Activated T-cell treated with anti-CD3 and anti-CD28 coated beads for 4 hours (primary cell): ENCODE measurements around the gene NID2.

ENCODE experiments used
- DNase-seq: peaks from one replicate; pipeline ENCODE4 v3.0.0-alpha.2; 2020

Gene NID2

GRCh38 chr14:52068615-52069306 lies at the start of gene NID2:
Gene NID2 (minus strand): TSS chr14:52069059. CDS start chr14:52068994, 65 bp downstream.
- no peak for DNase-seq

GRCh38 chr14:52117111-52117832 lies 48.4 kb upstream of the NID2 start:
- DNase-seq: no peak

GRCh38 chr14:52115286-52115685 lies 46.4 kb upstream of the NID2 start:
- DNase-seq: no peak

DNA sequence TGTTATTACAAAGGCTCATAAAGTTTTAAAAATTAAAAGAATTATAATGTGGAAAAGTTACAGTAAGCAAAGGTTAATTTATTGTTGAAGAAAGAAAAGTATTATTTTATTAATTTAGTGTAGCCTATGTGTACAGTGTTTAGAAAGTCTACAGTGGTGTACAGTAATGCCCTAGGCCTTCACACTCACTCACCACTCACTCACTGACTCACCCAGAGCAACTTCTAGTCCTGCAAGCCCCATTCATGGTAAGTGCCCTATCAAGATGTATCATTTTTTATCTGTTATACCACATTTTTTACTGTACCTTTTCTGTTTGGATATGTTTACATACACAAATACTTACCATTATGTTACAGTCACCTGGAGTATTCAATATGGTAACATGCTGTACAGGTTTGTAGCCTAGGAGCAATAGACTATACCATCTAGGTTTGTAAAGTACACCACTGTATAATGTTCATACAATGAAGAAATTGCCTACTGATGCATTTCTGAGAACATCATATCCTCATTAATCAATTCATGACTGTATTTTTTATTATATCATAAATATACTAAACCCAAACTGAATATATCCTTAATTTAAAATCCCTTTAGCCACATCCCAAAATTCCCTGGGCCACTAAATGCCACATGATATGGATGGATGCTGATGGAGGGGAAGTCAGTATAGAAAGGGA lies 43.6 kb upstream of the NID2 start:
- no peak for DNase-seq

GRCh38 chr14:52111583-52111982 lies 42.7 kb upstream of the NID2 start:
- DNase-seq: no peak

- DNase-seq: no peak
Observed at GRCh38 chr14:52110441-52111086, 41.7 kb upstream of the NID2 start.

- no peak for DNase-seq
Observed at GRCh38 chr14:52108823-52109222, 40.0 kb upstream of the NID2 start.

DNA sequence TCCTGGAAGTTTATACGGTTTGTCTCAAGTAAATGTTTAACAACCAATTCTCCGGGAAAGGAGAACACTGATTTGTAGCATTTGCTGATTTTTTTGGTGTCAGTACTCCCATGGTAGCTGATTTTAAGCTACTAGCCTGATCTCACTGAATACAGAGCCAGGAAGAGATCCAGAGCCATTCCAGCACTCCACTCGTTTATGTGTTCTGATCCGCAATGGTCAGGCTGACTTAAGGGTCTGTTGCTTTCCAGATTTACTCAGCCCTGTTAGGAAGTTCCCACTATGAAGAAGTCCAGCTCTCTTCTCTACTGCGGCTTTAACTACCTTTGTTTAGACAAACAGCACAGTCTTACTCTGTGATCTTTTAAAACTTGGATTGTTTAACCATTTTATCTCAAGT lies 38.0 kb upstream of the NID2 start:
- DNase-seq: no peak

DNA sequence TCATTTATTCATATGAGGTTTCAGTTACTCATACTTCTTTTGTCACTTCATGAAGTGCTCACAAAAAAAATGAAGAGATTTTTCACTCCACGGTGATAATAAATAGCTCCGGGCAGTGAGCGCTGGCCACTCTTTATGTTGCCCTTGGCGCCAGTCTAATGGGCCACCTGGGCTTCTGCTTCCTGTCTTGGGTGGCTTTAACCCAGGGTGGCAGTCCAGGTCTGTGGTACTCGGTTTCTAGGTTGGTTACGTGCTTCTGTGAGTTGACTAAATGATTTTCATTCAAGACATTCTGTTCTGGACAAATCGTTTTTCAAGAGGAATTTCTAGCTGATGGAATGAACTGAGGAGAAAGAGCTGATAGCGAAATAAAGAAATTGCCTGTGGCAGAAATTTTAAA lies 34.6 kb upstream of the NID2 start:
- no peak for DNase-seq

DNA sequence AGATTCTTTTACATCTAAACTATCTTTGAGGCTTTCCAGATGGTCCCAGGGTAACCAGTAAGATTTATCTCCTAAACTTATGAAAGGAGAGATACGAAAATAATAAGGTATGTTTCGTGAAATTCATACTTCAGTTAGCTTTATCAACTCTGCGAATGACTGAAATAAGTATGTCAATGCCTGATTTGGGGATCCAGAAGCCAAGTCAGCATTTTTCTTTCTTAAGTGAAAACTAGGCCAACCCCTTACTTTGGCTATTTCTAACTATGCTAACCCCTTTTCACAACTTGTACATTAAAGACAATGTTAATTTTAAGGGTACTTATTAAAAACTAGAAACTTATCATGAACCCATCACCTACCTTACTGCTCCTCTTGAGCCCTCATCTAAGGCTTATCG lies 26.9 kb upstream of the NID2 start:
- DNase-seq: no peak

- DNase-seq: no peak
Observed at GRCh38 chr14:52095336-52095735, 26.5 kb upstream of the NID2 start.

- DNase-seq: no peak
Observed at GRCh38 chr14:52094546-52095271, 25.9 kb upstream of the NID2 start.

- DNase-seq: no peak
Observed at GRCh38 chr14:52091928-52092327, 23.1 kb upstream of the NID2 start.

DNA sequence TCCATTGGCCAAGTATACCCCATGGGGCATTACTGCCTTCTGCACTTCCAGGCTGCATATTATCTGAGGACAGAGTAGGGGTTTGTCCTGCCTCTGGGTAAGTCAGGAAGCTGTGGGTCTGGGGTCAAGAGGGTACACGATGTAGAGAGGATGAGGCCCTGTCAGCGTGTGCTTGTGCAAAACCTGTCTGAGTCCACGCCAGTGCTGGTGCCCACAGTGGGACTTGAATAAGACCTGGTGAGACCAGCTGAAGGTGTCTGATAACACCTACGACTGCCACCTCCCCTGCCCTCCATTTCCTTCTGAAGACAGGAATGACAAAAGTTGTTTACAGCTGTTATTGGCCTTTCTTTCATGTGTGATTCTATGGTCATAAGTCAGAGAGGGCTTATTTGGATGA lies 22.1 kb upstream of the NID2 start:
- DNase-seq: no peak

- DNase-seq: no peak
Observed at GRCh38 chr14:52089218-52089617, 20.4 kb upstream of the NID2 start.

DNA sequence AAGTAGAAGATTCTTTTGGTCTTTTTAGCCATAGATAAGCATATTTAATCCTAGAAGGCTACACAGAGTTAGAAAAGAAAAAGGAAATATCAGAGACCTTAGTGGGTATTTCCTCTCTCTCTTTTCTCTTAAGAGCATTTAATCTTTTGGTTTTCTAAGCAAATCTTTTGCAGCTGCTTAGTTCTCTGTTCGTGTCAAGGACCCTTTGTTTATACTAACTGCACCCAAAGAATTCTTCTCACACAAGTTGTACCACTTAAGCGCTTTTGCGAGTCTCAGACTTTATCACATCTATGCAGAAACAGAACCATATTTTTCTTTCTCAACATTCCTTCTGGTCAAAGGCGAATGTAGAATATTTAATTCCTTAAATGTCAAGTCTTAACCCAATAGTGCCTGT lies 17.9 kb upstream of the NID2 start:
- no peak for DNase-seq

DNA sequence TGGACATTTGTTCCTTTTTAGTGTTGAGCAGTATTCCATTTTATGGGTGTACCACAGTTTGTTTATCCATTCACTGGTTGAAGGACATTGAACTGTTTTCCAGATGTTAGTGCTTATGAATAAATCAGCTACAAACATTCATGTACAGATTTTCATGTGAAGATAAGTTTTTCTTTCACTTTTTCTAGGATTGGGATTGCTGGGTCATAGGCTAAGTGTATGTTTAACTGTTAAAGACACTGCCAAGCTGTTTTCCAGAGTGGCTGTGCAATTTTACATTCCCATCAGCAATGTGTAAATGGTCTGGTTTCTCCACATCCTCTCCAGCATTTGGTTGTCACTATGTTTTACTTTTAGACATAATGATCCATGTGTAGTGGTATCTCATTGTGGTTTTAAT lies 14.0 kb upstream of the NID2 start:
- DNase-seq: no peak

DNA sequence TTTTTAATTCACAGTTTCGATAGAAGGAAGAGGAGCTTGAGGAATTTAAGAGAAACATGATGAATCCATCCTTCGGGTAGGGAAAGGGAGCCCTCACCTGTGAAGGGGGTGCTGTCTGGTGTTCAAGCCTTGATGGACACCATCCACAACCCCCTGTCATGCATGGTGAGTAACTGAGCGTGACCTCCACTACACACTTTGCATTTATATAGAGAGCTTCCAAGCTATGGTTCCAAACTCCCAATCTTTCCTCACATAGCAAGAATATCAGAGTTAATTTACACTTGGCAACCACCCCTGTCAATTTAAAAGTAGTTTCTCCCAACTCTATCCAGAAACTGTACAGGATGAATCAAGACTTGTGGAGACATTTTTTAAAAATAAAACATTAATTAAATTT lies 13.1 kb upstream of the NID2 start:
- no peak for DNase-seq

- DNase-seq: no peak
Observed at GRCh38 chr14:52080808-52081755, 12.2 kb upstream of the NID2 start.

GRCh38 chr14:52080158-52080800 lies 11.4 kb upstream of the NID2 start:
- no peak for DNase-seq
